ENCODE data around the gene LRMDA. TPM values are rescaled to one million over a fixed set of nuclear protein-coding genes. Genes with fewer than 3 reads are reported as not detected.

LRMDA gene
- total and polyA plus RNA-seq, 2 of the 13 experiments (the other 11 are each of a cell fraction or from before 2014, with no cell fraction given): 13.4 to 22.0 TPM

DNA sequence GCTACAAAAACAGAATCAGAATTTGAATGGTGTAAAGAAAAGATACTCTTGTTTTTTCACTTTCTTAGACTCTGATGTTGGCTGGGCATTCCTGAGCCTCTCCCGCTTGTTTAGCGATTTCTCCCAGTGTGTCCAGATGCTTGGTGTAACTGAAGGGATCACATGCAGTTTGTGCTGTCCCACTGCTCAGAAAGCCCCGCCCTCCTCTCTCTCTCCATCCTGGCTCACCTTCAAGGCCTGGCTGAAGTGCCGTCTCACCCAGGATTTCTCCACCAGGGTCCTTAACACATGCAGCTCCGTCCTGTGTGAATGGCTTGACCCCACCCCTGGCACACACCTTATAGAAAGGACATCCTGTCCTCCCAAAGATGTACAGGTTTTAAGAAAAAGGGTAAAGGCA lies 437.1 kb downstream of the LRMDA start:
- WGBS (ENCODE audit: low lambda C conversion rate): 99% methylated on average over 5 of the region's 5 CpGs
- TF ChIP-seq KMT2A (CRISPR knock-in tag; IDR thresholded peaks at IDR 0.05): no peak
- TF ChIP-seq HHEX (CRISPR knock-in tag; IDR thresholded peaks at IDR 0.05): no peak
- no peak for TF ChIP-seq HNRNPUL1 (IDR thresholded peaks at IDR 0.05; ENCODE audit: low read depth, low read length)
- TF ChIP-seq ATRX (CRISPR knock-in tag; IDR thresholded peaks at IDR 0.05; ENCODE audit: borderline replicate concordance): no peak
- no peak for TF ChIP-seq HDAC1 (CRISPR knock-in tag; IDR thresholded peaks at IDR 0.05)
- no peak for TF ChIP-seq PHB2 (IDR thresholded peaks at IDR 0.05; ENCODE audit: partially characterized antibody)
- TF ChIP-seq CCAR2 (optimal IDR thresholded peaks at IDR 0.05; ENCODE audit: low read depth, low read length): no peak
- no peak for TF ChIP-seq ZNF891 (CRISPR knock-in tag; IDR thresholded peaks at IDR 0.05)
- no peak for TF ChIP-seq ZNF619 (CRISPR knock-in tag; IDR thresholded peaks at IDR 0.05)
- no peak for TF ChIP-seq TRAFD1 (CRISPR knock-in tag; IDR thresholded peaks at IDR 0.05; ENCODE audit: borderline replicate concordance)
- no peak for TF ChIP-seq ZNF839 (CRISPR knock-in tag; IDR thresholded peaks at IDR 0.05; ENCODE audit: borderline replicate concordance)
- TF ChIP-seq TOPORS (CRISPR knock-in tag; IDR thresholded peaks at IDR 0.05): no peak
- TF ChIP-seq MAFG (CRISPR knock-in tag; IDR thresholded peaks at IDR 0.05): no peak
- no peak for TF ChIP-seq MTA3 (CRISPR knock-in tag; IDR thresholded peaks at IDR 0.05)
- no peak for TF ChIP-seq ZNF646 (CRISPR knock-in tag; IDR thresholded peaks at IDR 0.05)
- TF ChIP-seq, protein P1, sequence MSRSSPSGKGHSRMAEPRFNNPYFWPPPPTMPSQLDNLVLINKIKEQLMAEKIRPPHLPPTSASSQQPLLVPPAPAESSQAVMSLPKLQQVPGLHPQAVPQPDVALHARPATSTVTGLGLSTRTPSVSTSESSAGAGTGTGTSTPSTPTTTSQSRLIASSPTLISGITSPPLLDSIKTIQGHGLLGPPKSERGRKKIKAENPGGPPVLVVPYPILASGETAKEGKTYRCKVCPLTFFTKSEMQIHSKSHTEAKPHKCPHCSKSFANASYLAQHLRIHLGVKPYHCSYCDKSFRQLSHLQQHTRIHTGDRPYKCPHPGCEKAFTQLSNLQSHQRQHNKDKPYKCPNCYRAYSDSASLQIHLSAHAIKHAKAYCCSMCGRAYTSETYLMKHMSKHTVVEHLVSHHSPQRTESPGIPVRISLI (CRISPR knock-in tag; IDR thresholded peaks at IDR 0.05; ENCODE audit: borderline replicate concordance): no peak
- no peak for TF ChIP-seq ZNF143 (CRISPR knock-in tag; IDR thresholded peaks at IDR 0.05)
- TF ChIP-seq ZNF430 (CRISPR knock-in tag; IDR thresholded peaks at IDR 0.05): no peak

More for the DNA sequence above, 437.1 kb downstream of the LRMDA start:
- CTCF ChIA-PET (ENCODE audit: low intra/inter-chr PET ratio, low total read pairs): no interaction called here
- Histone ChIP-seq H4K20me1 (ENCODE audit: insufficient read depth, low read length) (no peaks in the 10 kb centered on the region), H3K27ac (ENCODE audit: extremely low read length, insufficient read depth, low read length) (no peak overlapping the region), H3K79me2 (ENCODE audit: insufficient read depth, low read length) (no peaks in the 10 kb centered on the region), H3K4me2 (ENCODE audit: low read depth, low read length) (no peak overlapping the region), H2AFZ (ENCODE audit: low read length) (no peak overlapping the region), H3K27me3 (ENCODE audit: control insufficient read depth in 1 of 2, insufficient read depth in 2 of 2, low read length in 2 of 2) (no peaks in the 10 kb centered on the region), H3K9ac (ENCODE audit: insufficient read depth, low read depth, low read length) (no peak overlapping the region), H3K9me3 (ENCODE audit: low read length) (no peaks in the 10 kb centered on the region), H3K4me3 (replicated peaks in 1 of 3; ENCODE audit: insufficient read depth in 1 of 3, low read depth in 2 of 3, low read length in 3 of 3) (no peak overlapping the region), H3K4me1 (ENCODE audit: insufficient read depth, low read length) (no peaks in the 10 kb centered on the region), H3K36me3 (replicated peaks in 1 of 2; ENCODE audit: control insufficient read depth in 1 of 2, insufficient read depth in 2 of 2, low read length in 2 of 2) (no peaks in the 10 kb centered on the region)
- BruUV-seq (replicated peaks): no TSS peak
- intact Hi-C loops (cut with micrococcal nuclease; ENCODE audit: unreplicated experiment): no loop called here
- no peak for ATAC-seq
- FAIRE-seq: no peak
- DNase-seq (ENCODE audit: low spot score): no peak
- in situ Hi-C loops (cut with HindIII; ENCODE audit: extremely low pct_ligation_motif_present, low pct_unique_long_range_greater_than_20kb): no loop called here
- POLR2A ChIA-PET: no interaction called here

All from HepG2 (cell line).